RWPE2 (cell line): ENCODE measurements around the gene ZCCHC2.

ENCODE experiments used
- ATAC-seq: fragments of 200-7000 bp; cut with Tn5 transposase; 3 replicates; pipeline ENCODE4 v1.9.1; 2021; ENCODE audit warnings: low read depth
- DNase-seq: peaks from one replicate; pipeline ENCODE4 v3.0.0-alpha.2; 2020; ENCODE audit warnings: low spot score
- H3K27ac ChIP-seq: fragments of 450-650 bp; 2 replicates; pipeline ENCODE4 v1.5.1; 2017; ENCODE audit warnings: mild to moderate bottlenecking; ENCODE audit not compliant: poor library complexity, severe bottlenecking
- H3K27me3 ChIP-seq: fragments of 250-450 bp; sonication (Bioruptor Pico); 2 replicates; pipeline ENCODE4 v1.5.1; 2021; ENCODE audit warnings: mild to moderate bottlenecking, moderate library complexity; ENCODE audit not compliant: insufficient read depth, poor library complexity, severe bottlenecking
- H3K36me3 ChIP-seq: fragments of 250-450 bp; sonication (Bioruptor Pico); 2 replicates; pipeline ENCODE4 v1.5.1; 2020; ENCODE audit warnings: low read depth, mild to moderate bottlenecking, moderate library complexity
- H3K4me1 ChIP-seq: fragments of 250-450 bp; sonication (Bioruptor Pico); 2 replicates; pipeline ENCODE4 v1.5.1; 2021; ENCODE audit warnings: mild to moderate bottlenecking, moderate library complexity; ENCODE audit not compliant: insufficient read depth, poor library complexity, severe bottlenecking
- H3K4me3 ChIP-seq: fragments of 250-450 bp; sonication (Bioruptor Pico); 2 replicates; pipeline ENCODE4 v1.5.1; 2021; ENCODE audit warnings: mild to moderate bottlenecking, moderate library complexity; ENCODE audit not compliant: severe bottlenecking
- H3K9me3 ChIP-seq: fragments of 250-450 bp; sonication (Bioruptor Pico); 2 replicates; pipeline ENCODE4 v1.5.1; 2021; ENCODE audit warnings: mild to moderate bottlenecking, moderate library complexity; ENCODE audit not compliant: severe bottlenecking
- TF ChIP-seq, protein P1 (sequence below): fragments of 450-650 bp; IDR thresholded peaks from one replicate; pipeline ENCODE4 v1.5.1; 2017; ENCODE audit warnings: mild to moderate bottlenecking, moderate library complexity; ENCODE audit not compliant: poor library complexity, severe bottlenecking

Gene ZCCHC2

DNA sequence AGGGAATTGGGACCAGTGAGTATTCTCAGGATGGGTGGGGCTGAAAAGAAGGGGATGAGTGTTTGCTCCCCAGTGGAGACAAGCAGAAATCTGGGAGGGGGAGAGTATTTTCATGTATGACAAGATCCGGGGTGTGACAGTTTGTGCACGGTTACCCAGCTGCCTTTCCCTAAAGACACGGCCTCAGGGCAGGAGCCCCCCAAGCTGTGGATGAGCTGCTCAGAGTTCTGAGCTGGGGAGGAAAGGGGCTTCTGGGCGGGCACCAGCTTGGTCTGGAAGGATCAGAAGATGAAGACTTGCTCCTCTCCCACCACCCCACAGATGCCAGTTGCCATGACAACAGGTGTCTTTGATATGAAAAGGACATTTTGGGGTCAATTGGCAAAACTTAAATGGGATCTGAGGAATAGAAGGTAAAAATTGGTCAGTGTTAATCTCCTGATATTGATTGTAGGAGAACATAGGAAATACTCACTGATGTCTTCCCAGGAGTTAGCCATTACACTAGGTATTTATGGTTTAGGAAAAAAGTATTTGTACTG is 29.2 kb downstream of the ZCCHC2 start:
- DNase-seq (no peak), ATAC-seq (no peak)
- Histone ChIP-seq H3K36me3 (peaks cover 29% of the 10 kb centered on the region), H3K9me3 (no peaks in the 10 kb centered on the region), H3K4me3 (no peak overlapping the region), H3K27ac (no peak overlapping the region), H3K4me1 (peaks cover 11% of the 10 kb centered on the region), H3K27me3 (no peaks in the 10 kb centered on the region)
- TF ChIP-seq, protein P1, sequence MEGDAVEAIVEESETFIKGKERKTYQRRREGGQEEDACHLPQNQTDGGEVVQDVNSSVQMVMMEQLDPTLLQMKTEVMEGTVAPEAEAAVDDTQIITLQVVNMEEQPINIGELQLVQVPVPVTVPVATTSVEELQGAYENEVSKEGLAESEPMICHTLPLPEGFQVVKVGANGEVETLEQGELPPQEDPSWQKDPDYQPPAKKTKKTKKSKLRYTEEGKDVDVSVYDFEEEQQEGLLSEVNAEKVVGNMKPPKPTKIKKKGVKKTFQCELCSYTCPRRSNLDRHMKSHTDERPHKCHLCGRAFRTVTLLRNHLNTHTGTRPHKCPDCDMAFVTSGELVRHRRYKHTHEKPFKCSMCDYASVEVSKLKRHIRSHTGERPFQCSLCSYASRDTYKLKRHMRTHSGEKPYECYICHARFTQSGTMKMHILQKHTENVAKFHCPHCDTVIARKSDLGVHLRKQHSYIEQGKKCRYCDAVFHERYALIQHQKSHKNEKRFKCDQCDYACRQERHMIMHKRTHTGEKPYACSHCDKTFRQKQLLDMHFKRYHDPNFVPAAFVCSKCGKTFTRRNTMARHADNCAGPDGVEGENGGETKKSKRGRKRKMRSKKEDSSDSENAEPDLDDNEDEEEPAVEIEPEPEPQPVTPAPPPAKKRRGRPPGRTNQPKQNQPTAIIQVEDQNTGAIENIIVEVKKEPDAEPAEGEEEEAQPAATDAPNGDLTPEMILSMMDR, result no peak

GRCh38 chr18:62554061-62554815 is 31.4 kb downstream of the ZCCHC2 start:
- H3K4me1 ChIP-seq, result peaks cover 11% of the 10 kb centered on the region

GRCh38 chr18:62555135-62555534 is 32.3 kb downstream of the ZCCHC2 start:
- TF ChIP-seq, protein P1, result no peak

More at GRCh38 chr18:62554061-62554815, 31.4 kb downstream of the ZCCHC2 start:
- H3K27me3 ChIP-seq, result no peaks in the 10 kb centered on the region
- TF ChIP-seq, protein P1, result no peak
- H3K27ac ChIP-seq, result peak overlapping the region; percentile 35
- no peak overlapping the region for H3K4me3 ChIP-seq
- H3K36me3 ChIP-seq, result peaks cover 40% of the 10 kb centered on the region
- DNase-seq (no peak), ATAC-seq (no peak)
- H3K9me3 ChIP-seq, result no peaks in the 10 kb centered on the region

DNA sequence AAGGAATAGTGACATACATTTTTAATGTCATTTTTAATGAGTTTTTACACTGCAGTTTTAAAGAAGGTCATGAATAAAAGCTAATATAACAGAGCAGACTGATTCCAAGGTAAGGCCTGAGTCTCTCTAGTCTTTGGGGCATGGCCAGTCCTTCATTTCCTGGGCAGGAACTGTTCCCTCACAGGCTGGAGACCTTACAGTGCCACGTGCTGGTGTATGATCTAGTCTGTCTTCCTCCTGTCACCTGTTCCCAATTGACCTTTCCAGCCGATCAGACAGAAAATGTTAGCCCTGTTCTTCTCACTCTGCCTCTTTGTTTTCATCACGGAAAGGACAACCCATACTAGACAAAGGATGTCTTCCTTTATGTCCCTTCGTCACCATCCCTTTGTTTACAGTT is 33.6 kb downstream of the ZCCHC2 start:
- ATAC-seq (no peak), DNase-seq (no peak)
- Histone ChIP-seq H3K4me3 (no peak overlapping the region), H3K27me3 (no peaks in the 10 kb centered on the region), H3K9me3 (no peaks in the 10 kb centered on the region), H3K27ac (no peak overlapping the region), H3K36me3 (peaks cover 37% of the 10 kb centered on the region), H3K4me1 (peaks cover 11% of the 10 kb centered on the region)
- TF ChIP-seq, protein P1, result no peak

More at GRCh38 chr18:62555135-62555534, 32.3 kb downstream of the ZCCHC2 start:
- peaks cover 11% of the 10 kb centered on the region for H3K4me1 ChIP-seq
- peak overlapping the region; percentile 35 for H3K27ac ChIP-seq
- no peaks in the 10 kb centered on the region for H3K27me3 ChIP-seq
- peaks cover 43% of the 10 kb centered on the region for H3K36me3 ChIP-seq
- H3K4me3 ChIP-seq, result no peak overlapping the region
- ATAC-seq (peak; percentile 96), DNase-seq (no peak)
- no peaks in the 10 kb centered on the region for H3K9me3 ChIP-seq
